ENCODE results near the gene CYP2D6. TPM values are rescaled to one million over a fixed set of nuclear protein-coding genes. Genes with fewer than 3 reads are reported as not detected.

Gene CYP2D6
- total and polyA plus RNA-seq, 2 of the 8 experiments (the other 6 are each of a cell fraction or from before 2014, with no cell fraction given) = 0.93 to 1.7 TPM

- no peak for TF ChIP-seq TEAD4 (IDR thresholded peaks at IDR 0.05; ENCODE audit: low read depth, low read length)
Observed at GRCh38 chr22:42172773-42173172, 42.2 kb upstream of the CYP2D6 start (continued).

All from H1 (cell line).